G401 (cell line): Measurements from ENCODE around the gene CXorf65. TPM values are rescaled to one million over a fixed set of nuclear protein-coding genes. Genes with fewer than 3 reads are reported as not detected.
A peak's percentile ranks its signal among the peaks of the same experiment; 100 is the strongest.

ENCODE experiments used
- DNase-seq: peaks from one replicate; pipeline ENCODE4 v3.0.0-alpha.2; 2015; ENCODE audit warnings: low spot score
- in situ Hi-C: cut with HindIII; loops from 2 replicates; pipeline ENCODE4 v1.10.0; 2016; ENCODE audit warnings: low sequenced_read_pairs, mixed read lengths
- total RNA-seq: library from RNA; depleted of rRNA; stranded (reverse); fragments of >200 nt; shearing (Covaris generic); gene quantifications from 2 replicates; pipeline ENCODE4 v1.2.3, GENCODE V29; 2014; rRNA removed

CXorf65 gene
- total RNA-seq, 1 experiment from 2014 or later, result not detected

DNA sequence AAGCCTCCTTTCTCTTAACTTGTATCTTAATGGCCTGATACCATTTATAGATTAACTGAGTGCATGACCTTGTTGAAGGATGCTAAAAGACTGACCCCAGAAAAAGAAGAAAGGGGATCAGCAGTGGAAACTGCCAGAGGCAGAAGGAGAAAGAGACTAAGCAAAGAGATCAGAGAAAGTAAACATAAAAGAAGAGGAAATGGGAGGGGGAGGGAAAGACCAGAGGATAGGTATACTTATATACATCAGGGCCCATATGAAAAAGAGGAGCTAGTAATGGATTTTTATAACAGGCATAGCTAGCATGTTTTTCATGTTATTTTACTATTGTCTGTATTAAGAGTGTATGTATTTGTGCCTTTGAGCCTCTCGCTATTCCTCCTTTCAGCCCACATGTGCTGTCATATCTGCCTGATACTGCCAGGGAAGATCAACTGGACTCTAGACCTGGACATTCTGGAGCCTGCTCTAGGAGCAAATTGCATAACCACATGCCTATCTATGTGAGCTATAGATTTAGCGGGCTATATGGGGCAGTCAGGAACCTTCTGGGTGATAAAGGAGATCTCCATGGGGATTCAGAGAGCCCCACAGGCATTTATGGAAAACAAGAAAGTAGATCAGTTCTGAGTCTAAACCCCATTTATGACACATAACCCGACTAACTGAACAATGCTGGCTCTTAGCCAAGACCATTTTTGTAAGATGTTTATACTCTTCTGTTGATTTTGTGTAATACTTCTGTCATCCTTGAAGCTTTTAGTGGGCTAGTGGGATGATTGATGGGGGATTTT lies 25.0 kb downstream of the CXorf65 start:
- in situ Hi-C loops, result no loop called here

DNA sequence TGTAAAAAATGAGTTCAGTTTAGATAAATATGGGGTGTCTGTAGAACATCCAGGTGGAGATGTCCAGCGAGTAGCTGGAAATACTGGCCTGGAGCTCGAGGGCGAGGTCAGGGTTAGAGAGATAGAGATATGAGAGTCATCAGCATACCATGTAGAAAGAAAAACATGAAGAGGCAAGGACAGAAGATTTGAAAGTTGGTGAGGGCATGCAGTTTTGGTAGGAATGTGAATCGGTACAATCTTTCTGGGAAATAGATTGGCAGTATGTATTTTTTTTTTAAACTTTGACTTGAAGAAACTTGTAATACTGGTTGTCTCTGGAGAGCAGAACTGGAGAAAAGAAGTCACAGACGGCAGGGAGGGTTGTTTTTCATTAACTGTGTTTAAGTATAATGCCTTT lies 36.0 kb downstream of the CXorf65 start:
- no peak for DNase-seq
- in situ Hi-C loops, result no loop called here

More for the DNA sequence above, 25.0 kb downstream of the CXorf65 start:
- DNase-seq, result no peak

DNA sequence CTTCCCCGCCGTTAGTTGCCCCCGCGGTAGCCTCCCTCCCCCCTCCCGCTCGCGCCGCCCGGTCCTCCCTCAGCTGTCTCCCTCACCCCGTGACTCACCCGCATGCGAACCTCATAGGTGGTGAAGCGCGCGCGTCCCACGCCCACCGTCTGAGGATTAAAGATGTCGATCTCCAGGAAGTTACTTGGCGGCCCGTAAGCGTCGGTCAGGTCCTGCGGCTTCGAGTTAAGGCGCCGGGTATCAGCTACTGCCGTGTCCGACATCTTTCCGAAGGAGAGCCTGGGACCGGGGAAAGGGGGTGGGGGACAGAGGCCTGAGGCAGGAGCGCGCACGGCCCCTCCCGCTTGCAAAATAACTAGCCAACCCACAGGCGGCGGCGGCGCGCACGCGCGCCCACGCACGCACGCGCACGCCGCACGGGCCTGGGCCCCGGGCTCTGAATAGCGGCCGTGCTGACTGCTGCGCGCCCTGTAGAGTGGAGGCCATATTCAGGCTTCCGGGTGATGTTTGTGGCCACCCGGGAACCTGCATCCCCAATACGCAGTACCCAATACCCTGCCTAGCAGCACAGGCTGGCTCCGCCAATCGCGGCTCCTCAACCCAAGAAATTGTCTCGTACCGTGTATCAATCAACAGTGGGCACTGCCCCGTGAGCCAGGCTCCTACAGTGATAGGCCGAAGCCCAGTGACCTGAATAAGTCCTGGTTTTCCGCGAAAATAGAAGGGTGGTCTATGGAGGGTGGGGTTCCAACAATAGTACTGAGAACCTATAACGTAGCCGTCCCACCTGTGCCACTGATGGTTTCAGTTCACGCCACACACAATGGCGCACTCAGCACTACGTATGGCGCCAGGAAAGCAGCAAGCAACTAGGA lies 38.3 kb downstream of the CXorf65 start, which contains the start of gene SNX12:
TSS of gene SNX12 (minus strand) at position 291 of the 875 bp plus-strand sequence. CDS start at position 263, 28 bp downstream.
- in situ Hi-C loops, result no loop called here
- DNase-seq, result peak; percentile 96

DNA sequence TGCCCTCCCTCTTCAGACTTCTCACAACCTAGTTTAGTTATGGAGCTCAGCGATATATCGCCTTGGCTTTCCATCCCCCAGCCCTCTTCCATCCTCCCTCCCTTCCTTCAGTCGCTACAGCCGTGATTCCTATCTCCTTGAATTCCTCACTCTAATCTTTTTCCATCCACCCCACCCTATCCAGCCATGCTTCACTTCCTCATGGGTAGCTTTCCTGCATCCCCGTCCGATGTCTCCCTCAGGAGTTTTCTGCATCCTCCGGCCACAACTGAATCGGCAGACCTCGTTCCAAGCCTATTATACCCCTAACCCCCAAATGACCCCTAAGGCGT lies 38.9 kb downstream of the CXorf65 start:
- in situ Hi-C loops, result no loop called here

DNA sequence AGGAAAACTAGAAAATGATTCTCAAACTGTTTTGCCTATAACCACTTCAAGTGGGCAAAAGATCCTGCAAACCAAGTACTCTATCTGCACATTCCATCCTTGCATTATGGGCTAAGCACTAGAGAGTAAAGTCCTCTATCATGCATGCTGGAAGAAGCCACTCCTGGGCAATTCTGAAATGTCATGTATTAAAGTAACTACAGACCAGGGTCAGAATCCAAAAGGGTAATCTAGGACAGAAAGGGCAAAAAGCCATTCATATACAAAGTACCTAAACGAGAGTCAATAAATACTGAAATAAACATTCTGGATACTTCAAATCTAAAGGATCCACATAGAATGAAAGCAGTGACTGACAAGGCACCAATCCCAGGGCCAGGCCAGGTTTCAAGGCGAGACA lies 39.5 kb downstream of the CXorf65 start:
- DNase-seq, result no peak
- in situ Hi-C loops, result no loop called here

More for the DNA sequence above, 38.9 kb downstream of the CXorf65 start:
- no peak for DNase-seq

DNA sequence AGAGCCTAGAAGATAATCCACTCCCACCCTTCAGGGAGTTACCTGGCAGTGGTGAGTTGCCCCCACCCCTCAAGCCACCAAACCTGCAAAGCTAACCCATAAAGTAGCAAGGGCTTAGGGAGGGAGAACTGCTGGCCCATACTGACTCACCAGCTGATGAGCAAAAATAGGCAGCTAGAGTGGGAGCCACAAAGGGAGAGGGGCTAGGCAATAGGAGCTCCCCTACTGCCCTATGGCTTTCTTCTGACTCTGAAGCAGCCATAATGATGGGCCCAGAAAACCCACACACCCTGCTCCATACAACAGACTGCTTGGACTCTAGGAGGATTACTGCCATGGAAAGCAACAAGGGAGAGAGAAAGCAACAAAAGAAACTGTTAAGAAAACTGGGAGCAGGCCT lies 46.4 kb downstream of the CXorf65 start:
- in situ Hi-C loops, result no loop called here
- no peak for DNase-seq

- DNase-seq, result no peak
- in situ Hi-C loops, result no loop called here
Measured at GRCh38 chrX:71057848-71058530, 48.6 kb downstream of the CXorf65 start.

GRCh38 chrX:71056867-71057266 lies 49.7 kb downstream of the CXorf65 start:
- DNase-seq, result no peak
- in situ Hi-C loops, result no loop called here

Other genes with a start within 250 kb of the CXorf65 start
- gene TEX11, start 198.0 kb downstream of the CXorf65 start, total RNA-seq, result not detected in 2 replicates
- not detected in 2 replicates for gene SLC7A3, start 175.6 kb downstream of the CXorf65 start, total RNA-seq
- 86.3 and 127 TPM in 2 replicates for gene SNX12, start 38.4 kb downstream of the CXorf65 start, total RNA-seq
- 3.4 and 3.7 TPM in 2 replicates for gene FOXO4, start 10.9 kb downstream of the CXorf65 start, total RNA-seq
- not detected in 2 replicates for gene IL2RG, start 4.8 kb upstream of the CXorf65 start, total RNA-seq
- gene MED12, start 11.9 kb upstream of the CXorf65 start, total RNA-seq, result 10.8 and 17.7 TPM in 2 replicates
- gene NLGN3, start 38.1 kb upstream of the CXorf65 start, total RNA-seq, result 0.31 TPM in 1 of 2 replicates, not detected in the other
- gene GJB1, start 116.5 kb upstream of the CXorf65 start, total RNA-seq, result 0.37 TPM in 1 of 2 replicates, not detected in the other
- 20.9 and 30.0 TPM in 2 replicates for gene ZMYM3, start 147.4 kb upstream of the CXorf65 start, total RNA-seq
- 542 and 667 TPM in 2 replicates for gene NONO, start 176.9 kb upstream of the CXorf65 start, total RNA-seq
- 0.31 and 1.8 TPM in 2 replicates for gene ITGB1BP2, start 195.0 kb upstream of the CXorf65 start, total RNA-seq